ENCODE results near the gene L3MBTL4. TPM values are rescaled to one million over a fixed set of nuclear protein-coding genes. Genes with fewer than 3 reads are reported as not detected.

The L3MBTL4 gene
- total RNA-seq, 2 donors from 2014 or later, result 4.6 to 7.2 TPM

DNA sequence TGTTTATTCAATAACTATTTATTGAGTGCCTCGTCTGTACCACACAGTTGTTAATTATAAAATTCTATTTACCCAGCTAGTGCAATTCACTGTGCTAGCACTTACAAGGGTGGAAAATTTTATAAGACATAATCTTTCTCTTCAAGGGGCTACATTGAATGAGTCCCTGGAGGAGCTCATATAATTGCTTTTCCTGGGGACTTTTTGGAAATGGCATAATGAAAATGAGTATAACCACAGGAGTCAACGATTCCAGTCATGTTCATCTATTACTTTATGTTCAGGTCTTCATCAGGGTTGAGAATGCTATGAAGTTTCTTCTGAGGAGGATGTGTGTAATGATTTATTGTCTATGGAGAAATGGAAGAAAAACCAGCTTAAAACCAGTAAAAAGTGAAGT, 466.5 kb downstream of the L3MBTL4 start:
- Mint-ChIP-seq H3K4me3 (no peak overlapping the region), H3K36me3 (ENCODE audit: low read depth) (no peaks in the 10 kb centered on the region), H3K27ac (no peak overlapping the region), H3K9me3 (no peaks in the 10 kb centered on the region), H3K4me1 (peaks cover 14% of the 10 kb centered on the region), H3K27me3 (ENCODE audit: insufficient read depth) (no peaks in the 10 kb centered on the region)
- Histone ChIP-seq H3K36me3 (ENCODE audit: control insufficient read depth, insufficient read depth, low read length) (no peaks in the 10 kb centered on the region), H3K4me1 (ENCODE audit: control insufficient read depth, insufficient read depth, low read length) (peaks cover 7% of the 10 kb centered on the region), H3K9me3 (ENCODE audit: control insufficient read depth, low read length) (no peaks in the 10 kb centered on the region), H3K27ac (ENCODE audit: low read depth, low read length) (no peak overlapping the region), H3K27me3 (ENCODE audit: control insufficient read depth, insufficient read depth, low read length, poor library complexity, severe bottlenecking) (no peaks in the 10 kb centered on the region), H3K4me3 (ENCODE audit: low read length) (no peak overlapping the region), H3K9ac (ENCODE audit: extremely low read depth, low read length, poor library complexity, severe bottlenecking) (no peak overlapping the region)
- DNase-seq, result no peak
- 91 to 100% methylated on average over 1 to 2 of the region's 2 CpGs for WGBS, 2 experiments (ENCODE audit: insufficient coverage in 1 of 2, insufficient read length in 1 of 2)
- TF ChIP-seq, protein P1, sequence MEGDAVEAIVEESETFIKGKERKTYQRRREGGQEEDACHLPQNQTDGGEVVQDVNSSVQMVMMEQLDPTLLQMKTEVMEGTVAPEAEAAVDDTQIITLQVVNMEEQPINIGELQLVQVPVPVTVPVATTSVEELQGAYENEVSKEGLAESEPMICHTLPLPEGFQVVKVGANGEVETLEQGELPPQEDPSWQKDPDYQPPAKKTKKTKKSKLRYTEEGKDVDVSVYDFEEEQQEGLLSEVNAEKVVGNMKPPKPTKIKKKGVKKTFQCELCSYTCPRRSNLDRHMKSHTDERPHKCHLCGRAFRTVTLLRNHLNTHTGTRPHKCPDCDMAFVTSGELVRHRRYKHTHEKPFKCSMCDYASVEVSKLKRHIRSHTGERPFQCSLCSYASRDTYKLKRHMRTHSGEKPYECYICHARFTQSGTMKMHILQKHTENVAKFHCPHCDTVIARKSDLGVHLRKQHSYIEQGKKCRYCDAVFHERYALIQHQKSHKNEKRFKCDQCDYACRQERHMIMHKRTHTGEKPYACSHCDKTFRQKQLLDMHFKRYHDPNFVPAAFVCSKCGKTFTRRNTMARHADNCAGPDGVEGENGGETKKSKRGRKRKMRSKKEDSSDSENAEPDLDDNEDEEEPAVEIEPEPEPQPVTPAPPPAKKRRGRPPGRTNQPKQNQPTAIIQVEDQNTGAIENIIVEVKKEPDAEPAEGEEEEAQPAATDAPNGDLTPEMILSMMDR (conservative IDR thresholded peaks at IDR 0.05), result no peak

DNA sequence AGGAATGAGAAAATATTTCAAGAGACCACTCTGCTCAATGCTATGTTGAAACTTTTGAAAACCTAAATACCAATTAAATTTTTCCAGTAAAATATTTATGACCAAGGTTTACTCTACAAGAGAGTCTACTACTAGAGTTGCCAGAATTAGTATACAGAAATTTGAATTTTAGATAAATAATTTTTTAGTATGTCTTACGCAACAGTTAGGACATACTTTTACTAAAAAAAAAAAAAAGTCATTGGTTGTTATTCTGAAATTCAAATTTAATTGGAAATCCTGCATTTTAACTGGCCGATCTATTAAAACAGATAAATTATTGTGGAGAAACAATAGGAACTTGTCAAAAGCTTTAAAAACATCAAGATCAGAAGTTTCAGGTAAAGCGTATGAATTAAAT, 470.3 kb downstream of the L3MBTL4 start:
- no peak overlapping the region for H3K4me3 ChIP-seq (ENCODE audit: low read length)
- Mint-ChIP-seq H3K36me3 (ENCODE audit: low read depth) (no peaks in the 10 kb centered on the region), H3K4me1 (peaks cover 14% of the 10 kb centered on the region), H3K27ac (no peak overlapping the region), H3K27me3 (ENCODE audit: insufficient read depth) (no peaks in the 10 kb centered on the region), H3K9me3 (no peaks in the 10 kb centered on the region), H3K4me3 (no peak overlapping the region)
- peaks cover 7% of the 10 kb centered on the region for H3K4me1 ChIP-seq (ENCODE audit: control insufficient read depth, insufficient read depth, low read length)
- H3K36me3 ChIP-seq (ENCODE audit: control insufficient read depth, insufficient read depth, low read length), result no peaks in the 10 kb centered on the region
- no peak for DNase-seq
- no peaks in the 10 kb centered on the region for H3K27me3 ChIP-seq (ENCODE audit: control insufficient read depth, insufficient read depth, low read length, poor library complexity, severe bottlenecking)
- WGBS, 2 experiments (ENCODE audit: insufficient coverage in 1 of 2, insufficient read length in 1 of 2), result 88% methylated on average over 1 to 2 of the region's 3 CpGs
- TF ChIP-seq, protein P1 (conservative IDR thresholded peaks at IDR 0.05), result no peak
- no peak overlapping the region for H3K9ac ChIP-seq (ENCODE audit: extremely low read depth, low read length, poor library complexity, severe bottlenecking)
- no peaks in the 10 kb centered on the region for H3K9me3 ChIP-seq (ENCODE audit: control insufficient read depth, low read length)
- H3K27ac ChIP-seq (ENCODE audit: low read depth, low read length), result no peak overlapping the region

DNA sequence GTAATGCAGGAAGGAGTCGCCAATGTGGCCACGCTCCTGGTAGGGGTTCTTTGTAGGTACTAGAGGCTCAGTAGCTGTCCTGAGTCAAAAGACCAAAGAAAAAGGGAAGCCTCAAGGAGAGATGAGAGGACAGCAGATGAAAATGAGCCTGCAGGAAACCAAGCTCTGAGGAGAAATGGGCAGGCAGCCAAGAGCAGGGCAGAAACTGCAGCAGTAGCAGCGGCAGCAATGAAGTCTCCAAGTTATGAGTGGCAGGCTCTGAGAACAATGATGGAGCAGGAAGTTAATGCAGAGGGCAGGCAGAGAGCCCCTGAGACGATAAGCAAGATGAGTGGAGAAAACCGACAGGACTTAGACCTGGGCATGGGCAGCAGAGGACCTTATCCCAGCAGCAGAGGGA, 471.2 kb downstream of the L3MBTL4 start:
- no peaks in the 10 kb centered on the region for H3K27me3 Mint-ChIP-seq (ENCODE audit: insufficient read depth)
- Histone ChIP-seq H3K27ac (ENCODE audit: low read depth, low read length) (no peak overlapping the region), H3K9ac (ENCODE audit: extremely low read depth, low read length, poor library complexity, severe bottlenecking) (no peak overlapping the region), H3K4me3 (ENCODE audit: low read length) (no peak overlapping the region), H3K4me1 (ENCODE audit: control insufficient read depth, insufficient read depth, low read length) (peaks cover under 1% of the 10 kb centered on the region), H3K9me3 (ENCODE audit: control insufficient read depth, low read length) (no peaks in the 10 kb centered on the region), H3K36me3 (ENCODE audit: control insufficient read depth, insufficient read depth, low read length) (no peaks in the 10 kb centered on the region), H3K27me3 (ENCODE audit: control insufficient read depth, insufficient read depth, low read length, poor library complexity, severe bottlenecking) (no peaks in the 10 kb centered on the region)
- no peak overlapping the region for H3K4me3 Mint-ChIP-seq
- TF ChIP-seq, protein P1 (conservative IDR thresholded peaks at IDR 0.05), result no peak
- no peaks in the 10 kb centered on the region for H3K36me3 Mint-ChIP-seq (ENCODE audit: low read depth)
- H3K9me3 Mint-ChIP-seq, result no peaks in the 10 kb centered on the region
- WGBS, 2 experiments (ENCODE audit: insufficient coverage in 1 of 2, insufficient read length in 1 of 2), result 95% methylated on average over 5 of the region's 5 CpGs
- H3K4me1 Mint-ChIP-seq, result peaks cover 11% of the 10 kb centered on the region
- DNase-seq, result no peak
- no peak overlapping the region for H3K27ac Mint-ChIP-seq
